Muscle layer of colon (tissue), 2 donors: ENCODE results near the gene TBCEL.
"Not testable (repeated sequence)": the region's sequence is repeated elsewhere in the genome, so short reads cannot be mapped to it uniquely, and the experiment has no call there.

ENCODE experiments used
- H3K27ac ChIP-seq: one replicate; pipeline ENCODE4 v1.7.0; 2013; ENCODE audit warnings: low read depth, mild to moderate bottlenecking, low read length, moderate library complexity
- H3K27me3 ChIP-seq, 2 donors: one replicate each; pipeline ENCODE4 v1.7.0; 2013; ENCODE audit warnings: low read length in 2 of 2, mild to moderate bottlenecking in 2 of 2; ENCODE audit not compliant: insufficient read depth in 2 of 2, control insufficient read depth in 1 of 2
- H3K36me3 ChIP-seq: one replicate; pipeline ENCODE4 v1.7.0; 2013; ENCODE audit warnings: mild to moderate bottlenecking, low read length; ENCODE audit not compliant: insufficient read depth
- H3K4me1 ChIP-seq: one replicate; pipeline ENCODE4 v1.7.0; 2013; ENCODE audit warnings: mild to moderate bottlenecking, low read length; ENCODE audit not compliant: insufficient read depth
- H3K4me3 ChIP-seq, 2 donors: one replicate each; pipeline ENCODE4 v1.7.0; 2013; ENCODE audit warnings: low read length in 2 of 2, low read depth in 1 of 2, mild to moderate bottlenecking in 1 of 2, moderate library complexity in 1 of 2
- H3K9ac ChIP-seq: one replicate; pipeline ENCODE4 v1.7.0; 2013; ENCODE audit warnings: low read length
- H3K9me3 ChIP-seq: one replicate; pipeline ENCODE4 v1.7.0; 2013; ENCODE audit warnings: mild to moderate bottlenecking, low read length
- donor health status: abdominal sarcoma.
- donor health status: Adenocarcinoma of cecum.

Gene TBCEL

GRCh38 chr11:121110871-121111724 lies 87.2 kb downstream of the TBCEL start:
- Histone ChIP-seq H3K27me3 (no peaks in the 10 kb centered on the region), H3K4me3 (no peak overlapping the region), H3K36me3 (no peaks in the 10 kb centered on the region)

GRCh38 chr11:121112498-121113455 lies 88.9 kb downstream of the TBCEL start:
- no peaks in the 10 kb centered on the region for H3K4me1 ChIP-seq
- no peaks in the 10 kb centered on the region for H3K36me3 ChIP-seq
- no peak overlapping the region for H3K9ac ChIP-seq

More at GRCh38 chr11:121110871-121111724, 87.2 kb downstream of the TBCEL start:
- no peaks in the 10 kb centered on the region for H3K9me3 ChIP-seq
- H3K27ac ChIP-seq: no peak overlapping the region
- peaks cover 3% of the 10 kb centered on the region for H3K4me1 ChIP-seq
- H3K9ac ChIP-seq: no peak overlapping the region

GRCh38 chr11:121113611-121114010 lies 89.7 kb downstream of the TBCEL start:
- Histone ChIP-seq H3K4me3 (no peak overlapping the region), H3K9ac (no peak overlapping the region), H3K9me3 (no peaks in the 10 kb centered on the region), H3K36me3 (no peaks in the 10 kb centered on the region), H3K27ac (no peak overlapping the region), H3K27me3 (no peaks in the 10 kb centered on the region), H3K4me1 (no peaks in the 10 kb centered on the region)

More at GRCh38 chr11:121112498-121113455, 88.9 kb downstream of the TBCEL start:
- Histone ChIP-seq H3K4me3 (no peak overlapping the region), H3K27me3 (no peaks in the 10 kb centered on the region), H3K27ac (no peak overlapping the region), H3K9me3 (no peaks in the 10 kb centered on the region)

GRCh38 chr11:121115024-121115423 lies 91.1 kb downstream of the TBCEL start:
- not testable (repeated sequence) for H3K9ac ChIP-seq, H3K36me3 ChIP-seq, H3K9me3 ChIP-seq, H3K27me3 ChIP-seq, H3K4me3 ChIP-seq, H3K27ac ChIP-seq, H3K4me1 ChIP-seq

- Histone ChIP-seq H3K9ac (no peak overlapping the region), H3K9me3 (no peaks in the 10 kb centered on the region), H3K27ac (no peak overlapping the region), H3K4me1 (no peaks in the 10 kb centered on the region), H3K4me3 (no peak overlapping the region), H3K27me3 (no peaks in the 10 kb centered on the region), H3K36me3 (no peaks in the 10 kb centered on the region)
Measured at GRCh38 chr11:121117788-121118187, 93.9 kb downstream of the TBCEL start.

- no peak overlapping the region for H3K27ac ChIP-seq
- no peak overlapping the region for H3K9ac ChIP-seq
- H3K27me3 ChIP-seq: no peaks in the 10 kb centered on the region
- H3K4me3 ChIP-seq: no peak overlapping the region
- no peaks in the 10 kb centered on the region for H3K4me1 ChIP-seq
- H3K9me3 ChIP-seq: no peaks in the 10 kb centered on the region
- no peaks in the 10 kb centered on the region for H3K36me3 ChIP-seq
Measured at GRCh38 chr11:121119440-121119839, 95.5 kb downstream of the TBCEL start.

- H3K9me3 ChIP-seq: no peaks in the 10 kb centered on the region
- no peak overlapping the region for H3K9ac ChIP-seq
- no peaks in the 10 kb centered on the region for H3K36me3 ChIP-seq
- H3K4me1 ChIP-seq: no peaks in the 10 kb centered on the region
- H3K4me3 ChIP-seq: no peak overlapping the region
- H3K27me3 ChIP-seq: no peaks in the 10 kb centered on the region
- no peak overlapping the region for H3K27ac ChIP-seq
Measured at GRCh38 chr11:121122328-121122727, 98.4 kb downstream of the TBCEL start.

- Histone ChIP-seq H3K4me1 (no peaks in the 10 kb centered on the region), H3K9me3 (no peaks in the 10 kb centered on the region), H3K36me3 (no peaks in the 10 kb centered on the region), H3K27ac (no peak overlapping the region), H3K4me3 (no peak overlapping the region), H3K9ac (no peak overlapping the region), H3K27me3 (no peaks in the 10 kb centered on the region)
Measured at GRCh38 chr11:121123496-121124069, 99.7 kb downstream of the TBCEL start.

GRCh38 chr11:121127809-121128208 lies 103.9 kb downstream of the TBCEL start:
- Histone ChIP-seq H3K27ac (no peak overlapping the region), H3K9ac (no peak overlapping the region), H3K36me3 (no peaks in the 10 kb centered on the region), H3K4me3 (no peak overlapping the region), H3K9me3 (no peaks in the 10 kb centered on the region), H3K4me1 (no peaks in the 10 kb centered on the region), H3K27me3 (no peaks in the 10 kb centered on the region)

GRCh38 chr11:121129362-121130340 lies 105.7 kb downstream of the TBCEL start:
- no peak overlapping the region for H3K9ac ChIP-seq
- no peak overlapping the region for H3K27ac ChIP-seq
- H3K9me3 ChIP-seq: no peaks in the 10 kb centered on the region
- no peaks in the 10 kb centered on the region for H3K4me1 ChIP-seq
- H3K27me3 ChIP-seq: no peaks in the 10 kb centered on the region
- no peak overlapping the region for H3K4me3 ChIP-seq
- no peaks in the 10 kb centered on the region for H3K36me3 ChIP-seq
